HG03342 (cell line): ENCODE data around the gene CDK11B.

ENCODE experiments used
- ATAC-seq: cut with Tn5 transposase; IDR thresholded peaks from one replicate; pipeline ENCODE4 v1.9.1; 2021; ENCODE audit warnings: mild to moderate bottlenecking, moderate library complexity; ENCODE audit not compliant: unreplicated experiment

The CDK11B gene

GRCh38 chr1:1628754-1629429 is 29.9 kb downstream of the CDK11B start:
- ATAC-seq, result no peak

GRCh38 chr1:1627829-1628753 is 30.7 kb downstream of the CDK11B start:
- ATAC-seq, result no peak

GRCh38 chr1:1627261-1627828 is 31.5 kb downstream of the CDK11B start:
- ATAC-seq, result no peak

- no peak for ATAC-seq
Observed at GRCh38 chr1:1626207-1627141, 32.3 kb downstream of the CDK11B start.

GRCh38 chr1:1625824-1626206 is 33.0 kb downstream of the CDK11B start:
- no peak for ATAC-seq

GRCh38 chr1:1625404-1625775 is 33.4 kb downstream of the CDK11B start:
- ATAC-seq, result no peak

- no peak for ATAC-seq
Observed at GRCh38 chr1:1624443-1625403, 34.1 kb downstream of the CDK11B start.

GRCh38 chr1:1623631-1624442 is 35.0 kb downstream of the CDK11B start:
- no peak for ATAC-seq

- no peak for ATAC-seq
Observed at GRCh38 chr1:1623181-1623630, 35.6 kb downstream of the CDK11B start.

- ATAC-seq, result no peak
Observed at GRCh38 chr1:1622788-1623094, 36.1 kb downstream of the CDK11B start.

GRCh38 chr1:1622010-1622787 is 36.6 kb downstream of the CDK11B start:
- ATAC-seq, result no peak

GRCh38 chr1:1621173-1622009 is 37.4 kb downstream of the CDK11B start:
- ATAC-seq, result no peak

- no peak for ATAC-seq
Observed at GRCh38 chr1:1620433-1621139, 38.2 kb downstream of the CDK11B start.

GRCh38 chr1:1619917-1620361 is 38.9 kb downstream of the CDK11B start:
- ATAC-seq, result no peak

GRCh38 chr1:1618396-1619068 is 40.3 kb downstream of the CDK11B start:
- no peak for ATAC-seq

- ATAC-seq, result no peak
Observed at GRCh38 chr1:1617925-1618324, 40.9 kb downstream of the CDK11B start.
